Activated T-cell treated with anti-CD3 and anti-CD28 coated beads, Interleukin-2, amount 50 U/mL, for 48 hours (primary cell): ENCODE results near the gene VPS37C.
"Not testable (repeated sequence)": the region's sequence is repeated elsewhere in the genome, so short reads cannot be mapped to it uniquely, and the experiment has no call there.

Source experiments
- DNase-seq, 2 experiments: peaks; one replicate each; pipeline ENCODE4 v3.0.0-alpha.2; 2020

Gene VPS37C

DNA sequence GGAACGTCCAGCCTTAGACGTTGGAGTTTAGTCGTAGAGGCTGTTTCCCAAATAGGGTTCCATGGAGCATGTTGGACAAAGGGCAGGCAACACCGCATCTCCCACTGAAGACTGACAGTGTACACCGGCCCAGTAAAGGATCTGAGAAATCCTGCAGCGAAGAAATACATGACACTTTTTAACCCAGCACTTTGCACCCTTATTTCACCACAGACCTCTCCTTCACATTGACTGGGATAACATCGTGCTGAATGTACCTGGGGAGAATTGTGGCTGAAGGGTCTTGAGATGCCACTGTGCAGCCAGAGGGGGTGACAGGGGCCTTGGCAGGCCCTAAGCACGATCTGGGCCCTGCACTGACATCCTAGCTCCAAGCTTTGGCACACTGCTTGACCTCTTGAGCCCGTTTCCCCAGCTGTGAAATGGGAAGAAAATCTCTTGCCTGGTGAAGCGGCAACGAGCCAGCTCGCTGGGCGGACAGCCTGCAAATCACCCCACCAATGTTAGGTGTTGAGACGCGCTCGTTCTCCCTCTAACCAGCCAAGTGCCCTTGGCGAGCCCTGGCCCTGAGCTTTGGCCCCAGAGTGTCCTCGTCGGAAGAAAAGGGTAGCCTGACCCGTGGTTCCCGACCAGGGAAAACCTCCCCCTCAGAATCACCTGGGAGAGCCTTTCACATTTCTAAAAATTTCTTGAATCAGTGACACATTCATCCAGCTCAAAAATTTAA lies 45.6 kb downstream of the VPS37C start:
- DNase-seq: no peak

GRCh38 chr11:61114913-61115312 lies 46.3 kb downstream of the VPS37C start:
- DNase-seq: no peak

- no peak for DNase-seq
Observed at GRCh38 chr11:61113201-61113600, 48.0 kb downstream of the VPS37C start.

DNA sequence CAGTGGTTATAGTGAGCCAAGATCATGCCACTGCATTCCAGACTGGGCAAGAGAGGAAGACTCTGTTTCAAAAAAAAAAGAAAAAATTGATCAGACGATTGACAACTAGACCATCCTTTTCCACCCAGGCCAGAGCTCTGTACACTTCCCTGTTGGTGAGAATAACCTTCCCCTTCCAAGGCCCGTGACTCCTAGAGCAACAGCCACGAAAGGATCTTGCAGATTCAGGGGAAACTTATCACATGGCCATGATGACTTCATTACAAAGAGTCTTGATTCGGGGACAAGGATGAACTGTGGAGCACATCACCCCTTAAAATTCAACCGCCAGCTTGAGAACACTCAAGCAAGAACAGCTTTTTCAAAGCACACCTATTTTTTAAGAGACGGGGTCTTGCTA lies 48.7 kb downstream of the VPS37C start:
- no peak for DNase-seq

DNA sequence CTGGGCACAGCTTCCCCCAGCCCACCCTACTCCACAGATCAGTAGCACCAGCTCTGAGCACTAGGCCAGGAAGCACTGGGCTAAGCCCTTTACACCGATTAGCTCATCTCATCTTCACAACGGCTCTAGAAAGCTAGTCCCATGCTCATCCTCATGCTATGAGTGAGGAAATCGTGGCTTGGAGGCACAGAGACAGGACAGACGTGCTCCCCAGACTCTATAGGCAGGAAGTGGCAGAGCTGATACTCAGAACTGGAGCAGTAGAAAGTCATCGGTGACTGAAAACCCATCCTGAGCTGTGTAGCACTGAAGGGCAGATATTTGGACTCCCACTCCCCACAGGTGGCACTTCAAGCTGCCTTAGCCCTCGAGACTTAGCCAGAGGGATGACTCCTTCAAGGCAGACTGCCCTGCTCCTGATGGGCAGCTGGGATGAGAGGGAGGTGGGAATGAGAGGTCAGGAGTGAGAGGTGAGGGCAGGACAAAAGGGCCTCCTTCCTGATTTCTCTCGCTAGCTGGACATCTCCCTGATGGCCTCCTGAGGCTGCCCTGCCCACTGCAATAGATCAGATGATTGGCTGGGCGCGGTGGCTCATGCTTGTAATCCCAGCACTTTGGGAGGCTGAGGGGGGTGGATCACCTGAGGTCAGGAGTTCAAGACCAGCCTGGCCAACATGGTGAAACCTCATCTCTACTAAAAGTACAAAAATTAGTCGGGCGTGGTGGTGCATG lies 49.3 kb downstream of the VPS37C start:
- DNase-seq: peak; percentile 73 to 77

GRCh38 chr11:61111050-61111435 lies 50.2 kb downstream of the VPS37C start:
- no peak for DNase-seq

- no peak for DNase-seq
Observed at GRCh38 chr11:61110255-61111049, 50.8 kb downstream of the VPS37C start.

DNA sequence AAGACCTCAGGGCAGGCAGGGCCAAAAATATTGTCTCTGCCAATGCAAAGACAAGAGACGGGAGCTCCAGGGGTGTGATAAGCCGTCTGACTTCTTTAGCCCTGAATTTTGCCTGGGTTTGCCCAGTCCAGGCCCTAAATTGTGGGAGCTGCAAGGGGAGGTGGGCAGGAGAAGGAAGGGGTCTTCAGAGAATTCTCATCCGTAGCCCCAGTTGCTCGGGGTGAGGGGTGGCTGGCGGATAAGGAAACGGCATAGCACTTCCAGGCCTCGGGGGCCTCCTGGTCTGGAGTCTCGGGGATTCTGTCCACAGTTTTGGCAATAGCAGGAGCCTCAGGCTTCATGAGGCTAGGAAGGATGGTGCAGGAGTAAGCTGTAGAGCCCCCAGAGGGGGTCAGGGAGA lies 51.6 kb downstream of the VPS37C start:
- DNase-seq: no peak

DNA sequence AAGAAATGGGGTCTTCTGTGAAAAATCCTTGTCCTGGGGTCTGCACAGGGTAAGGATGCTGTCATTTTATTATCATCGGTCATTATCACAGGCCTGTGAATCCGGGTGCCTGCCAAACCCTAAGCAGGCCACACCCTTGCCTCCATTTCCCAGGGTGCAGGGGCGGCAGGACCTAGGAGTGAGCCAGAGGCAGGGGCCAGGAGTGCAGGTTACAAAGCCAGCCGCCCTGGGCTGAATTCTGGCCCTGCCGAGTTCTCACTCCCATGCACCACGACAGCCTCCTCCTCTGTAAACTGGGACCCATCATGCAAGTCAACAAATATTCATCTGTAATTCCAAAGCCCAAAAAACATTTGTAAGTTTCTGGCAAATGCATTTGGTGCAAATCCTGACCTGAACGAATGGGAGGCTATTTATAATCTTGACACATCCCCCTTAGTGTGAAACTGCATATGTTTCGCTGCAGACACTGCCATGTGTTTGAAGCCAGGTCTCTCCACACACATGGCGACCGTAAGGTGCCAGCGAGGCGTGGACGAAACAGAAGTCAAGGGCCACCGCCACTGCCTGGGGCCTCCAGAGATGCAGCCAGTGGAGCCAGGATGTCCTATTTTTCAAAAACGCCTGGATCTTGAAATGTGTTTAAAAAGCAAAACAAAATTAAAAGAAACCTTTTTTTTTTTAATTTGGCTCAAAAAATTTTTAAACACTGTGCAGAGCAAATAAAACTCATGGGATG lies 52.2 kb downstream of the VPS37C start:
- no peak for DNase-seq

DNA sequence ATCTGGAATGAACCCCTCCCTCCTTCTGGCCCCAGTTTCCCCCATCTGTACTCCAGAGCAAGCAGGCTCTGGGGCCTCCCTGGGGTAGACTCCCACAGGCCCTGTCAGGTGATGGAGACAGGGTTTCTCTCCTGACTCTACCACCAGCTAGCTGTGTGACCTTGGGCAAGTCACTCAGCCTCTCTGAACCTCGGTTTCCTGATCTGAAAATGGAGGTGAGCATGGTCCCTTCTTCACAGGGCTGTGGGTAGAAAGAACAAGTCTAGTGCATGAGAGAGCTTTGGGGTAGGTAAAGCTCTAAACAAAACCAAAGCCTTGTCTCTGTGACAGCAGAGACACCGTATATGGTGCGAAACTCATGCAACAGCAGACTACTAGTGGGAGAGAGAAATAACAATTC lies 53.3 kb downstream of the VPS37C start:
- DNase-seq: no peak

DNA sequence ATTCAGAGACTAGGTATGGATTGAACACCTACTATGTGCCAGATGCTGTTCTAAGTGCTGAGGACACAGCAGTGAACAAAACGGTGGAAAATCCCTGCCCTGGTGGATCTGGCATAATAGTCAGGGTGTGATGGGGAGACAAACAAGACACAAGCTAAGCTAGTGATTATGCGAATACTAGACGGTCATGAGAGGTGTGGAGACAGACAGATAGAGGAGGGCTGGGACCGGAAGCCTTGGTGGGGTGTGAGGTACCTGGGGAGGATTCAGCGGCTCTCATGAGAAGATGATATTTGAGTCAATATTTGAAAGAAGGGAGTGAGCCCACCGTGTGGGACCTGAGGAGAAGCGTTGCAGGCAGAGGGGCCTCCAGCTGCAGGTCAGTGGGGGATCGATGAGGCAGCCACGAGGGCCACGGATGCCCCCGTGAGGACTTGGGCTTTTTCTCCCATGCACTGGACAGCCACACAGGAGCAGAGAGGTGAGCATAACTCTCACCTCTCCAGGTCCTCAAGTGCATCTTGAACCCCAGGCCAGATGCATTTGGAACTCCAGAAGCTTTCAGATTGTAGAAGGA lies 54.2 kb downstream of the VPS37C start:
- no peak for DNase-seq

DNA sequence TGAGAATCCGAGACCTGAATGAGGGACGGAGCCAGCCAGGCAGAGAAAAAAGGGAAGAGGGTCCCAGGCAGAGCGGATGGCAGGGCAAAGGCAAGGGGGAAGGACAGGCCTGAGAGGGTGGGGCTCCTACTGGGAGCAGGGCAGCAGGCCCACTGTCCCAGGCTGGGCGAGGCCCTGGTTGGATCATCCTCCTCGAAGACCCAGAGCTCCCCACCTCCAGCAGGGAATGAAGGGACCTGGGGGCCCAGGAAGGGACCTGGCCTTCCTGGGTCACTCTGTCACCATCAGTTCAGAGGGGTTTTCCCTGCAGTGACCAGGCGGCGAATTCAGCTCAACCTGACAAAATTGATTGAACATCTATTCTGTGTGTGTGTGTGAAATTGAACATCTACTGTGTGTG lies 54.9 kb downstream of the VPS37C start:
- DNase-seq: no peak

DNA sequence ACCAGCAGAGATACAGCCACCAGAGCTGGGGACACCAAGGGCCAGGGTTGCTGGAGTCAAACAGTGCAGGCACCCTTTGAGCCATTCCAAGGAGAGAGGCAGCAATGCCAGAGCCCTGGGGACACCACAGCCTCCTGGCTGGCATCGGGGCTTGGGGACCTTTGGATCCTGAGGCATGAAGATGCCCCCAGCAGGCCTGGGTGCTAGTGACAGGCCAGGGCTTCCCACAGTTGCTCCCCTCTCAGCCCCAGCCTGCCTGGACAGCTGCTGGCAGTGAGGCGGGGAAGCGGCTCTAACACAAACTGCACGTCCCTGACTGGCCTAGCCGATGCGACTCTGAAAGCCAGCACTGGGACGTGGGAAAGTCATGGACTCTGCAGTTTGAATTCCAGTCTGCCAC lies 56.3 kb downstream of the VPS37C start:
- DNase-seq: no peak

DNA sequence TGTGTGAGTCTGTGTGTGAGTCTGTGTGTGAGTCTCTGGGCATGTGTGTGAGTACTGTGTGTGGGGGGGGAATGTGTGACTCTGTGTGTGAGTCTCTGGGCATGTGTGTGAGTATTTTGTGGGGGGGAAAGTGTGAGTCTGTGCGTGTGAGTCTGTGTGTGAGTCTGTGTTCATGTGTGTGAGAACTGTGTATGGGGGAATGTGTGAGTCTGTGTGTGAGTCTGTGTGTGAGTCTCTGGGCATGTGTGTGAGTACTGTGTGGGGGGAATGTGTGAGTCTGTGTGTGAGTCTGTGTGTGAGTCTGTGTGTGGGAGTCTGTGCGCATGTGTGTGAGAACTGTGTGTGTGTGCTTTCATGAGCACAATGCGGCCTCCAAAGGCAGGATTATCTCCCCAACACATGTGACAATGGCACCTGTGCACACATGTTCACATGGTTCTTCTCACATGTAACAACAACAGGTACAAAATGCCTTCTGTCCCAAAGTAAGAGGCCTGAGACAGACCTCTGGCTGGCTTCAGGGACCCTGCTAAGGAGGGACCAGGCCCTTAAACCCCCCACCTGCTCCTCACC lies 57.3 kb downstream of the VPS37C start:
- DNase-seq: peak in 1 of 2 experiments; percentile 54

GRCh38 chr11:61102667-61103571 lies 58.3 kb downstream of the VPS37C start:
- DNase-seq: peak in 1 of 2 experiments; percentile 62

GRCh38 chr11:61098778-61099177 lies 62.4 kb downstream of the VPS37C start:
- DNase-seq: peak in 1 of 2 experiments; percentile 21

DNA sequence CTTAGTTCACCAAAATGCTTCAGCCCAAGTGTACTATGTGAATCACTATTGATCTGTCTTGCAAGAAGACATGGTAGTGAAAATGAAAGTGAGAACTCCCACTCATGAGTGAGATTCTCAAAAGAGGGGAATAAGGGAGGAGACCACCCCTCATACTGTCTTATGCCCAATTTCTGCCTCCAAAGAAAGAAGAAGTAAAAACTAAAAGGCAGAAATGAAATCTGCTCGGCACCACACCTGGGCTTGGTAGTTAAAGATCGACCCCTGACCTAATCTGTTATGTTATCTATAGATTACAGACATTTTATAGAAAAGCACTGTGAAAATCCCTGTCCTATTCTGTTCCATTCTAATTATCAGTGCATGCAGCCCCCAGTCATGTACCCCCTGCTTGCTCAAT lies 63.0 kb downstream of the VPS37C start:
- DNase-seq: not testable (repeated sequence)

DNA sequence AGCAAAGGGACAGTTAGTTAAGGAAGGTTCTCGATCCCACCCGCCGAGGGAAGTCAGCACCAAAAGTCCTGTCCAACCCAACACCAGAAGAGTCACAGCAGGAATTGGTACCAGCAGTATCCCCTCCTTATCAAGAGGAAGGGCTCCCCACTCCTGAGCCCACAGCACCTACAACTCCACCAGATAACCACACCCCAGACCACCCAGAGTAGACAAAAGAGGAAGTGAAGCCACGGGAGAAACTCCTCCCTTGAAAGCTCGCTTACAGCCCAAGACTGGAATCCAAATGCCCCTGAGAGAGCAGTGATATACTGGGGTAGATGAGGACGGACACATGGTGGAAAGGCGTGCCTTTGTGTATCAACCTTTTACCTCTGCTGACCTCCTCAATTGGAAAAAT lies 66.2 kb downstream of the VPS37C start:
- DNase-seq: peak in 1 of 2 experiments; percentile 16

GRCh38 chr11:61094167-61094566 lies 67.1 kb downstream of the VPS37C start:
- DNase-seq: peak; percentile 27

DNA sequence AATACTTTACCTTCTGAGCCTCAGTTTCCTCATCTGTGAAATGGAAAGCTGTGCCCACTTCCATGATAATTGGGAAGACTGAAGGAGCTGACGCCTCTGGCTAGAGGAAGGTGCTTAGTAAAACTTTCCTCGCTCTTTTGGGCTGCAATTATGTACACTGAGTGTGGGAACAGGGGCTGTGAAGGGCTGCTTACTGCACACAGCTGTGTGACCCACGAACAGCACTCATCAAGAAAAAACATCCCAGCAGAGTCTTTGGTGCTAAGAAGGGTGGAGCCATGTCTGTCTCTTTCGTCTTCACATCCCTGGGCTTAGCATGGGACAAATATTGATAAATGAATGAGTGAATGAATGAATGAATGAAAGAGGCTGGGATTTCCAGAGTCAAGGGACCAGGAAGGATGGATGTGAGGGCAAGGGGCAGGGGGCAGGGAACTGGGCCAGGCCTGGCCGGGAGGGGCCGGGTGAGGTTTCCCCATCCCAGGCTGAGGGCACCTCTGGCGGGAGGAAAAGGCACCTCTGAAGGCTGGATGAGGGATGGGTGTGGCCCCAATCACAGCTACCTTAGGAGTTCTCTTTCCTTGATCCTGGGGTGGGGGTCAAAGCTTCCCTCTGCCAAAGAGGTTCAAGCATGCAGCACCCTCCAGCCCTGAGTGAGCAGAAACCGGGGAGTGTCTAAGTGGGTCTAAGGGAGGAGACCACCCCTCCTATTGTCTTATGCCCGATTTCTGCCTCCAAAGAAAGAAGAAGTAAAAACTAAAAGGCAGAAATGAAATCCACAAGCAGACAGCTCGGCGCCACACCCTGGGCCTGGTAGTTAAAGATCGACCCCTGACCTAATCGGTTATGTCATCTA lies 68.1 kb downstream of the VPS37C start:
- peak; percentile 23 to 26 for DNase-seq
